ENCODE results near the gene MRPS2. TPM values are rescaled to one million over a fixed set of nuclear protein-coding genes. Genes with fewer than 3 reads are reported as not detected.
A peak's percentile ranks its signal among the peaks of the same experiment; 100 is the strongest.

MRPS2 gene
- total RNA-seq, 2 donors from 2014 or later = 55.6 to 55.9 TPM

GRCh38 chr9:135480071-135480939, 20.2 kb upstream of the MRPS2 start:
- intact Hi-C loops (cut with DNase I) = no loop called here
- Histone ChIP-seq H3K27ac (peak overlapping the region; percentile 68 to 72), H3K4me1 (replicated peaks) (peaks cover 2% of the 10 kb centered on the region), H3K9me3 (no peaks in the 10 kb centered on the region), H3K36me3 (no peaks in the 10 kb centered on the region), H3K4me3 (peak overlapping the region; percentile 57 to 72), H3K27me3 (replicated peaks; ENCODE audit: insufficient read depth) (no peaks in the 10 kb centered on the region)
- TF ChIP-seq CTCF (IDR thresholded peaks at IDR 0.05) (no peak), POLR2A (IDR thresholded peaks at IDR 0.05) (no peak), POLR2AphosphoS5 (IDR thresholded peaks at IDR 0.05) (no peak)
- WGBS = under 1% methylated on average over 55 of the region's 76 CpGs
- DNase-seq (ENCODE audit: low spot score) = no peak

- peak overlapping the region; percentile 57 to 72 for H3K4me3 ChIP-seq
- 26% methylated on average over 11 of the region's 11 CpGs for WGBS
- intact Hi-C loops (cut with DNase I) = no loop called here
- H3K4me1 ChIP-seq (replicated peaks) = peaks cover 2% of the 10 kb centered on the region
- peak overlapping the region; percentile 68 to 72 for H3K27ac ChIP-seq
- H3K9me3 ChIP-seq = no peaks in the 10 kb centered on the region
- no peak for DNase-seq (ENCODE audit: low spot score)
- H3K36me3 ChIP-seq = no peaks in the 10 kb centered on the region
- no peak for TF ChIP-seq POLR2AphosphoS5 (IDR thresholded peaks at IDR 0.05)
- no peak for TF ChIP-seq POLR2A (IDR thresholded peaks at IDR 0.05)
- TF ChIP-seq CTCF (IDR thresholded peaks at IDR 0.05) = no peak
- no peaks in the 10 kb centered on the region for H3K27me3 ChIP-seq (replicated peaks; ENCODE audit: insufficient read depth)
Observed at GRCh38 chr9:135480940-135481310, 19.6 kb upstream of the MRPS2 start.

- Histone ChIP-seq H3K27me3 (replicated peaks; ENCODE audit: insufficient read depth) (no peaks in the 10 kb centered on the region), H3K27ac (no peak overlapping the region), H3K4me3 (no peak overlapping the region), H3K36me3 (no peaks in the 10 kb centered on the region), H3K4me1 (replicated peaks) (peaks cover 2% of the 10 kb centered on the region), H3K9me3 (no peaks in the 10 kb centered on the region)
- no peak for DNase-seq (ENCODE audit: low spot score)
- WGBS = 83% methylated on average over 8 of the region's 8 CpGs
- intact Hi-C loops (cut with DNase I) = no loop called here
- TF ChIP-seq CTCF (IDR thresholded peaks at IDR 0.05) = no peak
- TF ChIP-seq POLR2AphosphoS5 (IDR thresholded peaks at IDR 0.05) = no peak
- no peak for TF ChIP-seq POLR2A (IDR thresholded peaks at IDR 0.05)
Observed at GRCh38 chr9:135482015-135482754, 18.3 kb upstream of the MRPS2 start.

GRCh38 chr9:135484460-135485277, 15.8 kb upstream of the MRPS2 start:
- H3K36me3 ChIP-seq = no peaks in the 10 kb centered on the region
- TF ChIP-seq POLR2A (IDR thresholded peaks at IDR 0.05) (no peak), POLR2AphosphoS5 (IDR thresholded peaks at IDR 0.05) (no peak), CTCF (IDR thresholded peaks at IDR 0.05) (no peak)

More at GRCh38 chr9:135484460-135485277, 15.8 kb upstream of the MRPS2 start:
- Histone ChIP-seq H3K27ac (no peak overlapping the region), H3K9me3 (no peaks in the 10 kb centered on the region), H3K4me3 (no peak overlapping the region), H3K27me3 (replicated peaks; ENCODE audit: insufficient read depth) (no peaks in the 10 kb centered on the region), H3K4me1 (replicated peaks) (no peaks in the 10 kb centered on the region)
- intact Hi-C loops (cut with DNase I) = no loop called here
- WGBS = 93% methylated on average over 47 of the region's 47 CpGs
- no peak for DNase-seq (ENCODE audit: low spot score)
